Hematopoietic multipotent progenitor cell treated with erythropoietin and hydrocortisone succinate and interleukin-3 and kit ligand, for 6 days (in vitro differentiated cells): Measurements from ENCODE around the gene PRMT6.
"Not testable (repeated sequence)": the region's sequence is repeated elsewhere in the genome, so short reads cannot be mapped to it uniquely, and the experiment has no call there.

Experiments used
- DNase-seq: peaks from one replicate; pipeline ENCODE4 v3.0.0-alpha.2; 2015

Gene PRMT6

GRCh38 chr1:107056426-107057196, at the start of gene PRMT6:
Gene PRMT6, plus strand, starts transcription at chr1:107056674. Its CDS starts 42 bp downstream, at chr1:107056716.
- DNase-seq, result peak; percentile 91

GRCh38 chr1:107009281-107009680, 47.2 kb upstream of the PRMT6 start:
- no peak for DNase-seq

- no peak for DNase-seq
Measured at GRCh38 chr1:107010582-107010981, 45.9 kb upstream of the PRMT6 start.

DNA sequence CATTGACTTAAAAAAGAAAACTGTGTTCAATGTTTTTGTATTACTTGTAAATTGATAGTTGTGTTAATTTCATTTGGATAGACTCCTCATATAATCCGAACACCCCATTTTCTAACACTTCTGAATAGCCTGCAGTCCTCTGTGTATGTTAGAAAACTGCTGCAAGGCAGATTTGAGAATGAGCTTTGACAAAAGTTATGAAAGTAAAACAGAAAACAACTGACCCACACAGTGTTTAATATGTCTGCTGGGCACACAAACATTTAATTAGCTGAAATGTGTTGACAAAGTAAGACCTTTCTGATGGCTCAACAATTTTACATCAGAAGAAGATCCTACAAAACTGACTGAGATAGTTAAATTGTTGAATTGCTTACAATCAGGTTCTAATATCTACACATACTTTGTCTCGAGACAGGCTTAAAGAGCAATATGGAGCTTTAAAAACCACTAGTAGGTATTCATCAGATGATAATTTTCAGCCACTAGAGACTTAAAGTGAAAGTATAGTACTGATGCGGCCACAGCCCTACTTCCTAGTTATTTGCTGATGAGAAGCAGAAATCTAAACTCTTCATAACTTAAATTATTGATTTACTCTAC, 40.0 kb upstream of the PRMT6 start:
- DNase-seq, result no peak

GRCh38 chr1:107018445-107018844, 38.0 kb upstream of the PRMT6 start:
- DNase-seq, result no peak

DNA sequence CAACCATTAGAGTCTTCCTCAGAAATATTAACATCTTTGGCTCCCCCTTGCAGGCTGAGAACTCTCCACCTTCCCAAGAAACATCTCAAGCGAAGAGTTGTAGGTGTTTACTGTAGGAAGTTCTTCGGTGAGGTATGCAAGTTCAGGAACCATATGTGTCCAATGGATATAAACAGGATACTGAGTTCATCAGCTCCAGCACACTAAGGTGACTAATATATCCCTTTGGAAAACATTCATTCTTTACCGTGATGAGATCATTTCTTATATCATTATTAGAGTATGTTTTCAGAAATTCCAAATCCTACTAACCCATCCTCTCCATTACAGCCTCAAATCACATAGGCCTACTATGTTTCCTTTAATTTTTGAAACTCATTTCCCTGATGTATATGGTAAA, 37.3 kb upstream of the PRMT6 start:
- DNase-seq, result no peak

GRCh38 chr1:107038874-107039273, 17.6 kb upstream of the PRMT6 start:
- not testable (repeated sequence) for DNase-seq

DNA sequence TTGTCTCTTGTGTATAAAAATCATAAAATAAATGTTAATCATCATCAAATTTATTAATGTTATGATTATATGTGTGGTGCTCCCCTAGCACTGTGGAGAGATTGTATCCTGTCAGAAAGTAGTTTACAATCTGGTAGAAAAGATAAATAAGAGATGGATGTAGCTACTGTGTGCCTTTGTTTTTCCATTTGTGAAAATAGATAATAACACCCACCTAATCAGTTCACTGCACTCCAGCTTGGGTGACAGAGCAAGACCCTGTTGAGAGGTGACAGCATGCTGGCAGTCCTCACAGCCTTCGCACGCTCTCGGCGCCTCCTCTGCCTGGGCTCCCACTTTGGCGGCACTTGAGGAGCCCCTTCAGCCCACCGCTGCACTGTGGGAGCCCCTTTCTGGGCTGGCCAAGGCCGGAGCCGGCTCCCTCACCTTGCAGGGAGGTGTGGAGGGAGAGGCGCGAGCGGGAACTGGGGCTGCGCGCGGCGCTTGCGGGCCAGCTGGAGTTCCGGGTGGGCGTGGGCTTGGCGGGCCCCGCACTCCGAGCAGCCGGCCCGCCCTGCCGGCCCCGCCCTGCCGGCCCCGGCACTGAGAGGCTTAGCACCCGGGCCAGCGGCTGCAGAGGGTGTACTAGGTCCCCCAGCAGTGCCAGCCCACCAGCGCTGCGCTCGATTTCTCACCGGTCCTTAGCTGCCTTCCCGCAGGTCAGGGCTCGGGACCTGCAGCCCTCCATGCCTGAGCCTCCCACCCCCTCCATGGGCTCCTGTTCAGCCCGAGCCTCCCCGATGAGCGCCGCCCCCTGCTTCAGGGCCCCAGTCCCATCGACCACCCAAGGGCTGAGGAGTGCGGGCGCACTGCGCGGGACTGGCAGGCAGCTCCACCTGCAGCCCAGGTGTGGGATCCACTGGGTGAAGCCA, 11.9 kb upstream of the PRMT6 start:
- not testable (repeated sequence) for DNase-seq

DNA sequence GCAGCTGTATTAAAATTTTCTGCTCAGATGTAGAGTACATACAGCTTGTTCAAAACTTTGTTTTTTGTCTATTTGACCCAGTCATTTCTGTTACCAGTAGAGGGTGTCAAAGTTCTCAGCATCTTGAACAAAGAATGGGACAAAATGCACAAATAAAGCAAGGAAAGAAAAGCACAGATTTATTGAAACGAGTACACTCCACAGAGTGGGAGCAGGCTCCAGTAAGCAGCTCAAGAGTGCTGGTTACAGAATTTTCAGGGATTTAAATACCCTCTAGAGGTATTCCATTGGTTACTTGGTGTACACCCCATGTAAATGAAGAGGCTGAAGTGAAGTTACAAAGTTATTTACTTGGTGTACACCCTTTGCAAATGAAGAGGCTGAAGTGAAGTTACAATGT, 8.9 kb upstream of the PRMT6 start:
- DNase-seq, result no peak

GRCh38 chr1:107048241-107048640, 8.2 kb upstream of the PRMT6 start:
- DNase-seq, result no peak

DNA sequence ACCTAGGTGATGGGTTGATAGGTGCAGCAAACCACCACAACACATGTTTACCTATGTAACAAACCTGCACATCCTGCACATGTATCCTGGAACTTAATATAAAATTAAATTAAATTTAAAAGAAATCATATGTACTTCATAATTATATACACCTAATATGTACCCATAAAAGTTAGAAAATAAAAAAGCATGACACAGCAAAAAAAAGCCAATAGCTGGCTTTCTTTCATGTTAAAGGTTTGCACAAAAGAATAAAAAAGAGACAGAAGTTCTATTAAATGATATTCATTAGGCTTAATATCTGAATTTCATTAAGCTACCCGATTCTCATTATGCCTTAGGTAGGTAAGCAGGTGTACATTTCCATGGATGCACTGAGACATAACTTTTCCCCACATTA, 5.2 kb upstream of the PRMT6 start:
- DNase-seq, result no peak

DNA sequence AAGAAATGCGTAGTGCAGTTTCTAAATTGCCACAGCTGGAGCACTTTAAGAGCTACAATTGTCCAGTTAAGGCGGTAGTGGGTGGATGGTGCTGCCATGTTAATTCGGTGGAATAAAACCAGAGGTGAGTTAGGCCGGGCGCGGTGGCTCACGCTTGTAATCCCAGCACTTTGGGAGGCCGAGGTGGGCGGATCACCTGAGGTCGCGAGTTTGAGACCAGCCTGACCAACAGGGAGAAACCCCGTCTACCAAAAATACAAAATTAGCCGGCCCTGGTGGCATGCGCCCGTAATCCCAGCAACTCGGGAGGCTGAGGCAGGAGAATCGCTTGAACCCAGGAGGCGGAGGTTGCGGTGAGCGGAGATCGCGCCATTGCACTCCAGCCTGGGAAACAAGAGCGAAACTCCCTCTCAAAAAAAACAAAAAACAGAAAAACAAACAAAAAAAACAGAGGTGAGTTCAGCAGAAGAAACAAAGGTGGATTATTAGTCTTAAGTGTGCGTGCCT, 502 bp upstream of the PRMT6 start:
- not testable (repeated sequence) for DNase-seq

DNA sequence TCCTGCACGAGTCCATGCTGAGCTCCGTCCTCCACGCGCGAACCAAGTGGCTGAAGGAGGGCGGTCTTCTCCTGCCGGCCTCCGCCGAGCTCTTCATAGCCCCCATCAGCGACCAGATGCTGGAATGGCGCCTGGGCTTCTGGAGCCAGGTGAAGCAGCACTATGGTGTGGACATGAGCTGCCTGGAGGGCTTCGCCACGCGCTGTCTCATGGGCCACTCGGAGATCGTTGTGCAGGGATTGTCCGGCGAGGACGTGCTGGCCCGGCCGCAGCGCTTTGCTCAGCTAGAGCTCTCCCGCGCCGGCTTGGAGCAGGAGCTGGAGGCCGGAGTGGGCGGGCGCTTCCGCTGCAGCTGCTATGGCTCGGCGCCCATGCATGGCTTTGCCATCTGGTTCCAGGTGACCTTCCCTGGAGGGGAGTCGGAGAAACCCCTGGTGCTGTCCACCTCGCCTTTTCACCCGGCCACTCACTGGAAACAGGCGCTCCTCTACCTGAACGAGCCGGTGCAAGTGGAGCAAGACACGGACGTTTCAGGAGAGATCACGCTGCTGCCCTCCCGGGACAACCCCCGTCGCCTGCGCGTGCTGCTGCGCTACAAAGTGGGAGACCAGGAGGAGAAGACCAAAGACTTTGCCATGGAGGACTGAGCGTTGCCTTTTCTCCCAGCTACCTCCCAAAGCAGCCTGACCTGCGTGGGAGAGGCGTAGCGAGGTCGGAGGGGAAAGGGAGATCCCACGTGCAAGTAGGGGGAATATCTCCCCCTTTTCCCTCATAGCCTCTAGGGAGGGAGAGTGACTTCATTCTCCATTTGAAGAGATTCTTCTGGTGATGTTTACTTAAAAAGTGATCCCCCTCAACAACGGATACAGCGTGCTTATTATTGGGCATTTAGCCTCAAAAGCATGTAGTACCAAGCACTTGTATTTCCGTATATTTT, 991 bp downstream of the PRMT6 start:
- DNase-seq, result peak; percentile 81

DNA sequence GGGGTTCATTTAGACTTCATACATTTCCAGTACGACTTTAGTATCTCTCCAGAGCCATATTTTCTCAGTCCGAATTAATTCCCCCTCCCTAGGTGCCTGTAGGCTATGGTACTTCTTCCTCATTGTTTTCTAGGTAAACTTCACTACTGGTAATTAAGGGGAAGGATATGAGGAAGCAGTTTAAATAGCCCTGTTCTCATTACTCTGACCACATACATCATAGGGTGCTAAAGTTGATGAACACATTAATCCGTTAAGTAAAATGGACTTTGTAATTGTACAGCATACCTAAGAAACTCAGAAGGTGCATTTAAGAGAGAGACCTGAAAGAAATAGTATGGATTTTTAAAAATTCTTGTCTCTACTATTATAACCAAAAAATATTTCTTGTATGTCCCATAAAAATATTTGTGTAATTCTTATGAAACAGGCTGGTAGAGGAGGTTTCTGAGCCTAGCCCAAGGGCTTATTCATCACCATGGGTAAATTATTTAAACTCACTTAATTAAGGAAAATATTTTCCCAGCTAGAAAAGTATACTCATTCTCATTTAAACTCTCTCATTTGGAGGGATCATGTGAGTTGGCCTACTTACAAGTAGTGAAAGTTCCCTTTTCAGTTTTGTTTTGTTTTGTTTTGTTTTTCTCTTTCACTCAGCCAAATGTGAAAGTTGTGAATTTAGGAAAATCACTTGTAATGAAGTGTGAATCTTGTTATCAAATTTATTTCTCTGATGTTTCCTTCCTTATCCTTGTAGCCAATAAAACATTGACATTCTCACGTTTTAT, 2.0 kb downstream of the PRMT6 start:
- DNase-seq, result peak; percentile 14

- DNase-seq, result no peak
Measured at GRCh38 chr1:107061886-107062285, 5.4 kb downstream of the PRMT6 start.

- no peak for DNase-seq
Measured at GRCh38 chr1:107073493-107073892, 17.0 kb downstream of the PRMT6 start.

DNA sequence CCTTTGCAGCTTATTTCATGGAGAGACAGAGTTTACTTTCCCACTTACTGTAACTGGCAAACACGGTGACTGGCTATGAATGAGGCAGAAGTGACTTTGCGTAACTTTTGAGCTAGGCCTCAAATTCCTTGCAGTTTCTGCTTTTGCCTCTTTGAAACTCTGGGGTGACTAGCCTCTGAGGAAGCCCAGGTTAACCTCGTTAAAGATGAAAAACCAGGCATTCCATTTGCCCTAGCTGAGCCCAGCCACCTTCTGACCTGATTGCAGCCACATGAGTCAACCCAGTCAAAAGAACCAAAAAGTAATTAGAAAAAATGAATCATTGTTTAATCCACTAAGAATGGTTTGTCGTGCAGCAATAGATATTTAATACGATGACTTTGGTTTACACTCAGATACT, 20.4 kb downstream of the PRMT6 start:
- no peak for DNase-seq

- no peak for DNase-seq
Measured at GRCh38 chr1:107079249-107079648, 22.8 kb downstream of the PRMT6 start.

DNA sequence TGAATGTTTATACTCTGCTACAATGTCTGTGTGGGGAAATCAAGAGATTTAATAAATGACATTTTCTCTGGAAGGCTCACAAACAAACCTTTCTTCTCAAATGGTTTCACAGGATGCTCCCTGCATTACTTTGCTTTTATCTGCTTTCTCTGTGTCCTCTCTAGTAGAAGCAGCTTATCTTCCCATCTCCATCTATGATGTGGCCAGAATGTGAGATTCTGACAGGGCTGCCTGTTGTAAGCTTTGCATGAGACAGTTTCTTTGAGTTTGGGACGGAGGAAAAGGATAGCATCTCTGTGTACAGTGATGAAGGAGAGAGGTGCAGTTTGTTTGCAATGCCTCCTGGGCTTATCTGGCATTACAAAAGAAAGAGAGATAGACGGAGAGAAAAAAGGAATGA, 24.6 kb downstream of the PRMT6 start:
- no peak for DNase-seq

GRCh38 chr1:107091418-107091817, 34.9 kb downstream of the PRMT6 start:
- DNase-seq, result no peak

DNA sequence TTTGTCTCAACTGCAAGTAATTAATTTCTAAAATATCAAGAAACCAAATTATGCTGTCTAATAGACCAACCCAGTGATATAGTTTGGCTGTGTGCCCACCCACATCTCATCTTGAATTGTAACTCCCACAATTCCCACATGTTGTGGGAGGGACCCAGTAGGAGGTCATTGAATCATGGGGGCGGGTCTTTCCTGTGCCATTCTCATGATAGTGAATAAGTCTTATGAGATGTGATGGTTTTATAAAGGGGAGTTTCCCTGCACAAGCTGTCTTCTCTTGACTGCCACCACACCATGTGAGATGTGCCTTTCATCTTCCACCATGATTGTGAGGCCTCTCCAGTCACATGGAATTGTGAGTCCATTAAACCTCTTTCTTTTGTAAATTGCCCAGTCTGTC, 36.9 kb downstream of the PRMT6 start:
- DNase-seq, result not testable (repeated sequence)
